H1 (cell line): ENCODE results near the gene SNAP29. TPM values are rescaled to one million over a fixed set of nuclear protein-coding genes. Genes with fewer than 3 reads are reported as not detected.

ENCODE experiments used
- BACH1 ChIP-seq: IDR thresholded peaks from 2 replicates; pipeline ENCODE4 v1.6.1; 2012; ENCODE audit warnings: low read length, improper control_type of control experiment
- CBX5 ChIP-seq: fragments of 300-800, 300-1000 bp; sonication (generic); IDR thresholded peaks from 2 replicates; pipeline ENCODE4 v1.7.1; 2016; ENCODE audit warnings: antibody characterized with exemption, low read length, low read depth
- HDAC6 ChIP-seq: IDR thresholded peaks from one replicate; pipeline ENCODE4 v1.7.1; 2012; ENCODE audit warnings: low read depth, mild to moderate bottlenecking, inconsistent platforms, low read length, moderate library complexity
- SIRT6 ChIP-seq: IDR thresholded peaks from one replicate; pipeline ENCODE4 v1.7.1; 2012; ENCODE audit warnings: low read length, inconsistent platforms
- SUZ12 ChIP-seq: fragments of 200-600 bp; sonication (generic); IDR thresholded peaks from 2 replicates; pipeline ENCODE4 v1.6.1; 2012; ENCODE audit warnings: mild to moderate bottlenecking, inconsistent platforms, low read length, moderate library complexity, mixed read lengths
- USF2 ChIP-seq: IDR thresholded peaks from 2 replicates; pipeline ENCODE4 v1.6.1; 2011; ENCODE audit warnings: low read length, improper control_type of control experiment
- polyA plus RNA-seq, 7 experiments: library from polyadenylated mRNA; depleted of rRNA in 3 of 7; stranded (reverse) in 5 of 7; unstranded in 2 of 7; fragments of >200 nt in 5 of 7; fragments of 200-250 nt in 2 of 7; gene quantifications; 1 replicate in 5 of 7; 2 replicates in 1 of 7; 4 replicates in 1 of 7; pipeline versions ENCODE4 v1.2.1 to v1.2.3, GENCODE V29; 2011 to 2013; ENCODE audit warnings: missing spikeins in 2 of 7, mixed read lengths in 2 of 7
- total RNA-seq: library from RNA; stranded (reverse); fragmentation: NEBNext Ultra II Directional; extraction: Animal tissue kit (Norgen Biotek cat#: 25700); gene quantifications from 2 replicates; pipeline ENCODE4 v1.2.1, GENCODE V29; 2021
- TF ChIP-seq, protein P1 (sequence below): fragments of 300-600 bp; sonication (generic); IDR thresholded peaks from 2 replicates; pipeline ENCODE4 v1.7.1; 2012; ENCODE audit warnings: low read length, moderate library complexity, mild to moderate bottlenecking, inconsistent platforms; ENCODE audit not compliant: insufficient replicate concordance
- TF ChIP-seq, protein P2 (sequence below): IDR thresholded peaks from 2 replicates; pipeline ENCODE4 v1.6.1; 2012; ENCODE audit warnings: inconsistent platforms

SNAP29 gene
- total and polyA plus RNA-seq, 2 of the 8 experiments (the other 6 are each of a cell fraction or from before 2014, with no cell fraction given): 11.8 to 15.0 TPM

- TF ChIP-seq, protein P1, sequence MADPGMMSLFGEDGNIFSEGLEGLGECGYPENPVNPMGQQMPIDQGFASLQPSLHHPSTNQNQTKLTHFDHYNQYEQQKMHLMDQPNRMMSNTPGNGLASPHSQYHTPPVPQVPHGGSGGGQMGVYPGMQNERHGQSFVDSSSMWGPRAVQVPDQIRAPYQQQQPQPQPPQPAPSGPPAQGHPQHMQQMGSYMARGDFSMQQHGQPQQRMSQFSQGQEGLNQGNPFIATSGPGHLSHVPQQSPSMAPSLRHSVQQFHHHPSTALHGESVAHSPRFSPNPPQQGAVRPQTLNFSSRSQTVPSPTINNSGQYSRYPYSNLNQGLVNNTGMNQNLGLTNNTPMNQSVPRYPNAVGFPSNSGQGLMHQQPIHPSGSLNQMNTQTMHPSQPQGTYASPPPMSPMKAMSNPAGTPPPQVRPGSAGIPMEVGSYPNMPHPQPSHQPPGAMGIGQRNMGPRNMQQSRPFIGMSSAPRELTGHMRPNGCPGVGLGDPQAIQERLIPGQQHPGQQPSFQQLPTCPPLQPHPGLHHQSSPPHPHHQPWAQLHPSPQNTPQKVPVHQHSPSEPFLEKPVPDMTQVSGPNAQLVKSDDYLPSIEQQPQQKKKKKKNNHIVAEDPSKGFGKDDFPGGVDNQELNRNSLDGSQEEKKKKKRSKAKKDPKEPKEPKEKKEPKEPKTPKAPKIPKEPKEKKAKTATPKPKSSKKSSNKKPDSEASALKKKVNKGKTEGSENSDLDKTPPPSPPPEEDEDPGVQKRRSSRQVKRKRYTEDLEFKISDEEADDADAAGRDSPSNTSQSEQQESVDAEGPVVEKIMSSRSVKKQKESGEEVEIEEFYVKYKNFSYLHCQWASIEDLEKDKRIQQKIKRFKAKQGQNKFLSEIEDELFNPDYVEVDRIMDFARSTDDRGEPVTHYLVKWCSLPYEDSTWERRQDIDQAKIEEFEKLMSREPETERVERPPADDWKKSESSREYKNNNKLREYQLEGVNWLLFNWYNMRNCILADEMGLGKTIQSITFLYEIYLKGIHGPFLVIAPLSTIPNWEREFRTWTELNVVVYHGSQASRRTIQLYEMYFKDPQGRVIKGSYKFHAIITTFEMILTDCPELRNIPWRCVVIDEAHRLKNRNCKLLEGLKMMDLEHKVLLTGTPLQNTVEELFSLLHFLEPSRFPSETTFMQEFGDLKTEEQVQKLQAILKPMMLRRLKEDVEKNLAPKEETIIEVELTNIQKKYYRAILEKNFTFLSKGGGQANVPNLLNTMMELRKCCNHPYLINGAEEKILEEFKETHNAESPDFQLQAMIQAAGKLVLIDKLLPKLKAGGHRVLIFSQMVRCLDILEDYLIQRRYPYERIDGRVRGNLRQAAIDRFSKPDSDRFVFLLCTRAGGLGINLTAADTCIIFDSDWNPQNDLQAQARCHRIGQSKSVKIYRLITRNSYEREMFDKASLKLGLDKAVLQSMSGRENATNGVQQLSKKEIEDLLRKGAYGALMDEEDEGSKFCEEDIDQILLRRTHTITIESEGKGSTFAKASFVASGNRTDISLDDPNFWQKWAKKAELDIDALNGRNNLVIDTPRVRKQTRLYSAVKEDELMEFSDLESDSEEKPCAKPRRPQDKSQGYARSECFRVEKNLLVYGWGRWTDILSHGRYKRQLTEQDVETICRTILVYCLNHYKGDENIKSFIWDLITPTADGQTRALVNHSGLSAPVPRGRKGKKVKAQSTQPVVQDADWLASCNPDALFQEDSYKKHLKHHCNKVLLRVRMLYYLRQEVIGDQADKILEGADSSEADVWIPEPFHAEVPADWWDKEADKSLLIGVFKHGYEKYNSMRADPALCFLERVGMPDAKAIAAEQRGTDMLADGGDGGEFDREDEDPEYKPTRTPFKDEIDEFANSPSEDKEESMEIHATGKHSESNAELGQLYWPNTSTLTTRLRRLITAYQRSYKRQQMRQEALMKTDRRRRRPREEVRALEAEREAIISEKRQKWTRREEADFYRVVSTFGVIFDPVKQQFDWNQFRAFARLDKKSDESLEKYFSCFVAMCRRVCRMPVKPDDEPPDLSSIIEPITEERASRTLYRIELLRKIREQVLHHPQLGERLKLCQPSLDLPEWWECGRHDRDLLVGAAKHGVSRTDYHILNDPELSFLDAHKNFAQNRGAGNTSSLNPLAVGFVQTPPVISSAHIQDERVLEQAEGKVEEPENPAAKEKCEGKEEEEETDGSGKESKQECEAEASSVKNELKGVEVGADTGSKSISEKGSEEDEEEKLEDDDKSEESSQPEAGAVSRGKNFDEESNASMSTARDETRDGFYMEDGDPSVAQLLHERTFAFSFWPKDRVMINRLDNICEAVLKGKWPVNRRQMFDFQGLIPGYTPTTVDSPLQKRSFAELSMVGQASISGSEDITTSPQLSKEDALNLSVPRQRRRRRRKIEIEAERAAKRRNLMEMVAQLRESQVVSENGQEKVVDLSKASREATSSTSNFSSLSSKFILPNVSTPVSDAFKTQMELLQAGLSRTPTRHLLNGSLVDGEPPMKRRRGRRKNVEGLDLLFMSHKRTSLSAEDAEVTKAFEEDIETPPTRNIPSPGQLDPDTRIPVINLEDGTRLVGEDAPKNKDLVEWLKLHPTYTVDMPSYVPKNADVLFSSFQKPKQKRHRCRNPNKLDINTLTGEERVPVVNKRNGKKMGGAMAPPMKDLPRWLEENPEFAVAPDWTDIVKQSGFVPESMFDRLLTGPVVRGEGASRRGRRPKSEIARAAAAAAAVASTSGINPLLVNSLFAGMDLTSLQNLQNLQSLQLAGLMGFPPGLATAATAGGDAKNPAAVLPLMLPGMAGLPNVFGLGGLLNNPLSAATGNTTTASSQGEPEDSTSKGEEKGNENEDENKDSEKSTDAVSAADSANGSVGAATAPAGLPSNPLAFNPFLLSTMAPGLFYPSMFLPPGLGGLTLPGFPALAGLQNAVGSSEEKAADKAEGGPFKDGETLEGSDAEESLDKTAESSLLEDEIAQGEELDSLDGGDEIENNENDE: no peak
- TF ChIP-seq USF2: no peak
- TF ChIP-seq SUZ12: no peak
- TF ChIP-seq CBX5: no peak
- TF ChIP-seq, protein P2, sequence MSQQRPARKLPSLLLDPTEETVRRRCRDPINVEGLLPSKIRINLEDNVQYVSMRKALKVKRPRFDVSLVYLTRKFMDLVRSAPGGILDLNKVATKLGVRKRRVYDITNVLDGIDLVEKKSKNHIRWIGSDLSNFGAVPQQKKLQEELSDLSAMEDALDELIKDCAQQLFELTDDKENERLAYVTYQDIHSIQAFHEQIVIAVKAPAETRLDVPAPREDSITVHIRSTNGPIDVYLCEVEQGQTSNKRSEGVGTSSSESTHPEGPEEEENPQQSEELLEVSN: no peak
- no peak for TF ChIP-seq BACH1
- TF ChIP-seq SIRT6: no peak
- TF ChIP-seq HDAC6: no peak
These were observed 18.8 kb upstream of the SNAP29 start (continued) for GRCh38 chr22:20839837-20840645.
